NCI-H2081 treated with DMSO at 0.1 percent for 48 hours (cell line): Measurements from ENCODE around the gene TCL1B.
"Not testable (repeated sequence)": the region's sequence is repeated elsewhere in the genome, so short reads cannot be mapped to it uniquely, and the experiment has no call there.

ENCODE experiments used
- DNase-seq: peaks from one replicate; lab custom pipeline; 2025; lab: John Stamatoyannopoulos, UW

Gene TCL1B

GRCh38 chr14:95685978-95686922, at the start of gene TCL1B:
Gene TCL1B (plus strand): TSS chr14:95686426. CDS start chr14:95686468, 42 bp downstream.
- DNase-seq: no peak

- no peak for DNase-seq
Measured at GRCh38 chr14:95644981-95645380, 41.2 kb upstream of the TCL1B start.

GRCh38 chr14:95645389-95645996, 40.7 kb upstream of the TCL1B start:
- DNase-seq: no peak

GRCh38 chr14:95647926-95648325, 38.3 kb upstream of the TCL1B start:
- no peak for DNase-seq

- DNase-seq: no peak
Measured at GRCh38 chr14:95649230-95649629, 37.0 kb upstream of the TCL1B start.

GRCh38 chr14:95651028-95651427, 35.2 kb upstream of the TCL1B start:
- no peak for DNase-seq

GRCh38 chr14:95651821-95652583, 34.2 kb upstream of the TCL1B start:
- DNase-seq: no peak

- no peak for DNase-seq
Measured at GRCh38 chr14:95652690-95653089, 33.5 kb upstream of the TCL1B start.

GRCh38 chr14:95655461-95655860, 30.8 kb upstream of the TCL1B start:
- DNase-seq: no peak

- DNase-seq: no peak
Measured at GRCh38 chr14:95656634-95657033, 29.6 kb upstream of the TCL1B start.

GRCh38 chr14:95657454-95657853, 28.8 kb upstream of the TCL1B start:
- DNase-seq: no peak

- no peak for DNase-seq
Measured at GRCh38 chr14:95659293-95659989, 26.8 kb upstream of the TCL1B start.

- DNase-seq: no peak
Measured at GRCh38 chr14:95659990-95660385, 26.2 kb upstream of the TCL1B start.

- no peak for DNase-seq
Measured at GRCh38 chr14:95660651-95661515, 25.3 kb upstream of the TCL1B start.

- DNase-seq: no peak
Measured at GRCh38 chr14:95662376-95663186, 23.6 kb upstream of the TCL1B start.

GRCh38 chr14:95663226-95663797, 22.9 kb upstream of the TCL1B start:
- no peak for DNase-seq

- peak; percentile 33 for DNase-seq
Measured at GRCh38 chr14:95664066-95664465, 22.2 kb upstream of the TCL1B start.

- DNase-seq: peak; percentile 36
Measured at GRCh38 chr14:95664546-95664945, 21.7 kb upstream of the TCL1B start.

GRCh38 chr14:95665530-95665929, 20.7 kb upstream of the TCL1B start:
- DNase-seq: not testable (repeated sequence)

- no peak for DNase-seq
Measured at GRCh38 chr14:95666450-95666849, 19.8 kb upstream of the TCL1B start.
